GM18511 (cell line): Measurements from ENCODE around the gene MRPL40.

Experiments
- ATAC-seq: cut with Tn5 transposase; IDR thresholded peaks from one replicate; pipeline ENCODE4 v1.9.1; 2021; ENCODE audit warnings: mild to moderate bottlenecking, moderate library complexity; ENCODE audit not compliant: unreplicated experiment

MRPL40 gene

DNA sequence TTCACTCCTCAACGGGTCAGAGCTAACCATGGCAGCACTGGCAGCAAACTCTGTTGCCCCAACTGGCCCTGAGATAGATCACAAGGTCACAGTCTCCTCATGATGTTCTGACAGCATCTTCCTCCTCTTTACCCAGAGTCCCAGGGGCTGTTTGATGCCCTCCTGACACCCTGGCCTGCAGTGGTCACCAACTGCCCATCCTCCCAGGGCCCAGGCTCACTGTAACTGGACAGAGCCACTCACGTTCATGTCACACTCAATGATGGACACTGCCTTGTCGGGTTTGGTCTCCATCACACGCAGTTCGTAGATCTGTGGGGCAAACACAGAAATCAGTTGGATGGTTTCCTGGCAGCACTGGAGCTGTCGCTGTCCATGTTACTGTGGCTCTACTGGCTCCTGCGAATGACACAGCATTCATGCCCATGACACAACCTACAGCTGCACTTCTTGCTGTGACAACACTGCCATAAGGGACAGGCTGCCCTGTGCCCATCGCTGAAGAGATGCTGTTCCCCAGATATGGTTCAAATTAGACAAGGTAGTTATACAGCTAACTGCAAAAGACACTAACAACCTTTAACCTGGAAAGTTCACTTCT lies 25.6 kb downstream of the MRPL40 start:
- no peak for ATAC-seq

DNA sequence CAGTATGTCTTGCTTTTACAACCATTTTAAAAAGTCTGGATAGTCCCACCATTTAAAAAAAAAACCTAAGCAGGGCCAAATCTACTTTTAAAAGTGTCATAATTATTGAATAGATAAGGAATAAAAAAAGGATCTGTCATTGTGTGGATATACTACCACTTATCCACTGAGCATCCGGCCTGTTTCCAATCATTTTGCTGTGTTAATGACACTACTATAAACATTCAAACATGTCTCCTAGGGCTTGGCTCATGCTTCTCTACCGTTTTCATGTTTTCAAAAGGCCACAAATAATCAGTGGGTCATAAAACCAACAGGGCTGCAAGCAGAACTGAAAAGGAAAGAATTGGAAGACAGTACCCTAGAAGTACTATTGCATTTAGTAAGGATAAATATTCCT lies 27.7 kb downstream of the MRPL40 start:
- ATAC-seq: no peak

DNA sequence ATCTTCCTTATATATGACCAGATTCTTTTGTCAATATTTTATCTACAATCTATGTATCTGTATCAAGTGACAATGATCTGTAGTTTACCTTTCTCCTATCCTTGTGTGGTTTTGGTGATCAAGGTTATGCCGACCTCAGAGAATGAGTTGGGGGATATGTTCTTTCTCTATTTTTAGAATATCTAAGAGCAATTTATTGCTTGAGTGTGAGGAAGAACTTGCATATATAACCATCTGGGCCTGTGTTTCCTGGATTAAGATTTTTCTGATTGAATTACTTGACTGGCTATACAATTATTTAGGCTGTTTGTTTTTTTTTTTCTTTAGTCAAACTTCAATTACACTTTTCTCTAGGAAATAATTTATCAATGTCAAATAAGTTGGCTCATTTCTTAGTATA lies 29.2 kb downstream of the MRPL40 start:
- ATAC-seq: no peak

DNA sequence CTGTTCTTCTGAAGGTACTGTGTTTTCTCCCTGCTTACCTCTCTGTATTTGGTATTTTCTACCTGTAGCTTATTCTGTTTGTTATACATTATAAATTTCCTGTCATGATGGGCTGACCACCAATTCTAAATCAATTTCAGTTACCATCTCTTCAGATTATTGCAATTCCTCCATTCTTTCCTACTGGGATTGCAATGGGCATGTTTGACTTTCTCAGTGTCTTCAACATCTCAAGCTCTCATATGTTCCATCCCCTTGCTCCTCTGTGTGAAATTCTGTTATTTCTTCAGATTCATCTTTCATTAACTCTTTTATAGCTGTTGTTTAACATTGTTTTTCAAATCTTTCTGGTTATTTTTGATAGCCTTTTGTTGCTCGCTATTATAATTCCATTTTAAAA lies 30.7 kb downstream of the MRPL40 start:
- no peak for ATAC-seq

DNA sequence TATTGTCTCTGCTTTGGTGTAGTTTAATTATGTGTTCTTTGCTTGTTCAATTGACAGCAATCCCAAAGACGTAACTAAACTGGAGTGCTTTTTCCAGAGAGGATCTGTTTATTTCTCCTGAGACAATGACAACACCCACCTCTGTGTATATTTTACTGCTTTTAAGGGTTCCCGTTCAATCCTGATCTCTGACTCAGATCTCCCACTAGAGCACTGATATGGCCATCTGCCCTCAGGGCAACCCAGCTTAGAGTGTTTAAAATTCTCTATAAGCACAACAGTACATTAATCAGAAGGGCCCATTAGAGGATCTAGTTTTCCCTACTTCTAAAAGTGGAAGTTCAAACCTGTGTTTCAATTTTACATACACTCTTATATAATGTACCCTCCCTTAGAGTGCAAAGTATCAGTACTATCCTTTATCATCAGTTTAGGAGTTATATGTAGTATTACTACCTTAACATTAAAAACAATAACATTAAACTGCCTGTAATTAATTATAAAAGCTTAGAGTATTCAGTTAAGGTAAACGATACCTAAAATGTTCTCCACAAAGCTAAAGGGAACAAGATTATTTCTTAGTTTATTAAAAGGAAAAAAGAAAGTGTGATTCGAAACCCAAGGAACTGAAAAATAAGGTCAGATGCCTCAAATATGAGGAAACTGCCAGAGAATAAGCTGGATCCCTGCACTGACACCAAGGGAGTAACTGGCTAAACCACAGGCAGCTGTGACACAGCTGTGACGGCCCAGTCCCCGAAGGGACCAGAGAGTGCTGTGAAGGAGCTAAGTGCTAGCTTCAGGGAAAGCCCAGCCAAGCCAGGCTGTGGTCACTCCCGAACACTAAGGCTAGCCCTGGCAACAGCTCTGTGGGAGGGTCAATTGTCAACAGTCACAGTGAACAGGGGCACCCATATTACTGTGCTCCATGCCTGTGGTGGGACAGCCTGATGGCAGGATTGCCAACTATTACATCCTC lies 31.4 kb downstream of the MRPL40 start:
- no peak for ATAC-seq

DNA sequence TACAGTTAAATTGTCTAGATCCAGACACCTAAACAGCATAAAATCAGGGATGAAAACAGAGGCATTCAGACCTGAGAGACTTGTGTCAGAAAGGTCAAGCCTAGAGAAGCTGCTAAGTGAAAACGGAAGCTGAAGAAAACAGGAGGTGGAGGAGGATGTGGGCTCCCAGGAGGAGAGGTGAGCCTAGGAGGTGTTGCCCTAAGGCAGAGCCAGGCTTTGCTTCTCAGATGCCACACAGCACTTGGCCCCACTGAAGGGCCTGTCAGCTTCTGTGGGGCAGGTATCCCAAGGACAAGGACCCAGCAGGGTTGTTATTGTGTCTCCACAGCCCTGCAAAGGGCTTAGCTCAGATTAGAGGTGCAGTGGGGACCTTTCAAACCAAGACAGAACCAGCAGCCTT lies 32.2 kb downstream of the MRPL40 start:
- ATAC-seq: no peak

DNA sequence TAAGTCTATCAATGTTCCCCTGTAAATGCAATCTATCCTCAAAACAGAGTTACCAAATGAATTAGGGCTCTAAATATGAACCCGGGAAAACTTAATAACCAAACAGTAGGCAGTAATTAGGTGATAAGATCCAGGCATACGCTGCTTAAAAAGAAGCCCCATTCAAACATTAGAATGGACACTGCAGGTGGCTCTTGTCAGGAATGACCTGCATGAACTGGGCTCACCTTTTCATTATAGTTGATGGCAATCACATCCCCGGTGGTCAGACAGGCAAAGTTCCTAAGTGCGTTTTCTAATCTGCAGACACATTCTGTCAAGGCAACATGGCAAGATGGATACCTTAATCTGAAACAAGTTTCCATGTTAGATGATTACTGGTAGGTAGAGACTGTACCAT lies 32.6 kb downstream of the MRPL40 start:
- ATAC-seq: no peak

DNA sequence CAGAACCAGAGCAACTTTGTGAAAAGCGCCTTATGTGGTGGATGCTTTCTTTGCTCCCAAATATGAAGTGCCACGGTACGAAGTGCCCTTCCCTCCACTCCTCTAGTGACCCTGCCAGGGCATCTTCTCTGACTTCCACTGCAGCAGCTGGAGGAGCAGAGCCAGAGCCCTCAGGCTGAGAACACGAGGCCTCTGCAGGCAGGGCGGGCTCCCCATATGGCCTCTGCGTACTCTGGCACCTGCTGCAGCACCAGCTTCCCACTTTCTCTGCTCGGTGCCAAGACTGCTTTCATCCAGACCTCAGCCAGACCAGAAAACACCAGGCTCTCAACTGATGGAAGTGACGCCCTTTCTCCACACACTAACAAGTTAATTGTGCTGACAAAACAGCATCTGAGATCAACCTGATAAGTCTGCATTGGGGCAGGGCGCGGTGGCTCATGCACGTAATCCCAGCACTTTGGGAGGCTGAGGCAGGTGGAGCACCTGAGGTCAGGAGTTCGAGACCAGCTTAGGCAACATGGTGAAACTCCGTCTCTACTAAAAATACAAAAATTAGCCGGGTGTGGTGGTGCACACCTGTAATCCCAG lies 33.9 kb downstream of the MRPL40 start:
- ATAC-seq: no peak

DNA sequence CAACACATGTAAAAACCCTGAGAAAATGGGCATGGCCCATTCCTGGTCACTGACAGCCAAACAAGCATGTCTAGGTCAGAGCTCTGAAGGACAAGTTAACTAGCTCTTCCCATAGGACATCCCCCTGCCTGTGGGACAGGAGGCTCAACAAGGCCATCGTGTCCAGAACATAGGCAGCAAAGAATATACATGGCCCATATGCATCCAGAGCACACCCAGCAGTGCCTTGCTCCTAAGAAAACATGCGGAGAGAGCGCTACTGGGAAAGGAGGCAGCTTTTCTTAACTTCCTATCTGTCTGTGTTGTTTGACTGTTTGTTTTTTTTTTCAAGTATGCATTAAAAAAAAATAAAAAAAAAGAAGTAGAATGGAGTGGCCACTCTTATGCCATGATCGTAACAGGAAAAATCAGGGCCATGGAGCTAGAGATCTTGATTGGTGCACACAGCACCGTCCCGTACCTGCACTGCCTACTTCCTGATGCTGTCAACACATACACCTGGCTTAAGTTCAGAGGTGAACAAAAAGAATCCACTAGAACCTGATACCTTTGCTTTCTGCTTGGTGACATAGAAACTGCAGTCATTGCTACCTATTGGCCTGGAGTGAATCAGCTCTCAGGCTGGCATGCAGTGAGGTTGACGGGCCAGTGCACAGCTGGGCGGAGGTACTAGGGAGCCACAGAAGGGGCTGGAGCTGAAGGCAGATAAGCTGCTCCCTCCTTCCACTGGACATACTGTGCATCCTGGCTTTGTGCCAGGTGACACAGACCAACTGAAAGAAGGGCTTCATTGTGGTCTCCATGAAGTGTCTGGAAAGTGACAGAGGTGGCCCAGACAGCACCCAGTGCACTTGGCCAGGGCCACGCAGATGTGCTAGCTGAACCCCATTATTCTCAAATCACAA lies 34.8 kb downstream of the MRPL40 start:
- no peak for ATAC-seq

DNA sequence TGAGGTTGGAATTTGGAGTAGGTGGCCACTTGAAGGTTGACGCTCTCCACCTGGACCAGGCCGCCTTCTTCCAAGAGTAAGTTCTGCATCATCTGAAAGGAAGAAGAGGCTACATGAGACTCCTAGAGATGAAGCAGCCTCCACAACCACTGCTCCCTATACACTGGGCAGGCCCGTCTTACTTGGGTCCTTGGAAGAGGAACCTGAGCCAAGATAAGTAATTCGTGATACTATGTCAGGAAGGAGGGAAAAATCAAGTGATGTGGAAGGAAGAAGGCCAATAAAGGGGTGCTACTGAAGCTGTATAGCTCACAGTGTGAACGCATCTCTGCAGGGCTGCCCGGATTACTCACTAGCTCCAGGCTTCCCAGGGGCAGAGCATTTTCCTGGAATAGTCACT lies 35.6 kb downstream of the MRPL40 start:
- ATAC-seq: no peak

DNA sequence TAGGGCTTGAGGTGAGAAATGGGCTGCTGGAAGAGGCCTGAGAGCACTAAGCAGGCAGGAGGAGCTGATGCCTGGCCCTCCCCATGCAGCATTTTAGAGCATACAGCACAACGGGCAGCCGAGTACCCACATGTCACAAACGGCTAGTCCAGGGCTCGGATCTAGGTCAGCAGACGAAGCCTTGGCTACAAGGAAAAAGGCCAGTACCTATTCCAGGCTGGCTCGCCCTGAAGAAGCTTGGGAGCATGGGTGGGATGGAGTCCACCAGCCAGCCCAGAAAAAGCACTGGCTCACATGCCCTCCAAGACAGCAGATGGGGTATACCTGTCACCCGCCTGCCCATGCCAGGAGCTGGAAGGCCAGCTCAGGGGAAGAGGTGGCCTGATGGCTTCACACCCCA lies 37.1 kb downstream of the MRPL40 start:
- no peak for ATAC-seq

DNA sequence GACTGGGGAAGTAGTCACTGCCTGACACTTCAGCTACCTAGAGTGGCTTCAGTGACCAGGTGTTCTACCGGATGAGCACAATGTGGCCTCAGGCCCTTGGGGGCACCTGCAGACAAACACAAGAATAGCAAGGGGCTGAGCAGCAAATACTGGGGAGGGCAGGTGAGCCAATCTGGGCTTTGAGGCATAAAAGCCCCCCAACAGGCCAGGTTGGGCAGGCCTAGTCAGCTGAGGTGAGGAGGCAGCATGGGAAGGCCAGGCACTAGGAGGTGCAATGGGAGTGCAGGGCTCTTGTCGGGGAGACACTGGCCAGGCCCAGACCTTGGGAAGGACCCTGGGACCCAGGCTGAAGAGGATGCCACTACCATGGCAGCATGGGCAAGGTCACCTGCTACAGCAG lies 37.7 kb downstream of the MRPL40 start:
- ATAC-seq: no peak

DNA sequence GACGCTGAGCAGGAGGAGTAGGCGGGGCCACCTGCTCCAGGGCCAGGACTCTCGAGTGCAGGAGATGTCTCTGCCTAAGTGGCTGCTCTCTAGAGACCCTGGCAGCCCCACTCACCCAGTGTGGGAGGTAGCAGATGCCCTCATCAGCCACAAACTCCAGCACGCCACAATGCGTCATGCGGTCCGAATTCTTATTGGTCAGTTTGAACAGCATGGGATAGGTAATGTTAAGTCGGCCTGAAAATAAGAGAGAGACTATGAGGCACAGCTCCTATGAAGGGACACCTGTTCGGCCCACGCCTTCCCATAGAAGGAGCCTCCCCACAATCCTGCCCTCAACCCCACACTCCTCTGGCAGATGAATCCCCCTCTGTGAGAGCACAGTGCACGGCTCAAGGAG lies 39.2 kb downstream of the MRPL40 start:
- no peak for ATAC-seq

DNA sequence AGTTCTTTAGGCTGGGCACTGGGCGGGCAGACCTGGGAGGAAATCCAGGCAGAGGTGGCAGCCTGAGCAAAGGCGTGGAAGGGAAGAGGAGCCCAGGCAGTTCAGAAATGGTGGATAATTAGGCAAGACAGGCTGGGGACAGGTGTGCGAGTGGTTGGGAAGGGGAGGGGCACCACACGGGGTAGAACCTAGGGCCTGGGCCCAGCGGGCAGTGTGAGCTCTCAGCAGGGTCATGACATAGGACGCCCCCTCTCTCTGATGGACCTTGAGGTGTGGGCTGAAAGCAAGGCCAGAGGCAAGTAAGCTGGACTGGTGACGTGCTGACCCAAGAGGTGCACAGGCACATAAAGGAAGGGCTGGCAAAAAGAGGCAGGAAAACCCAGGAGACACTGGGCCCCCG lies 39.9 kb downstream of the MRPL40 start:
- no peak for ATAC-seq

DNA sequence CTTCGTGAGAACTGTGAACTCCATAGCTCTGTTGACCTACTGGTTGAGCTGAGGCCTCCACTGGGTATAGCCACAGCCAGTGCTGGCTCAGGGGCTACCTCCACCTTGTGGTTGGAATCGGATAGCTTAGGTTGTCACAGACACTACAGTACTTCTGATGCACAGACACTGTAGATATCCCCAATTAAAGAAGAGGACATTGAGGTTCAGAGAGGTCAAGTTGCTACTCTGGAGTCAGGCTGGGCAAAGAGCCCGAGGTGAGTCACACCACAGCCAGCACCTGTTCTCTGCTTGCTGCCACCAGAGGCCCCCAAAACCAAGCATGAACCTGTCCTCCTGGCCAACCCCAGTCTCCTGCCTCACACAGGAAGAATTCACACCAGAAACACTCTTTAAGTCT lies 41.2 kb downstream of the MRPL40 start:
- ATAC-seq: no peak

DNA sequence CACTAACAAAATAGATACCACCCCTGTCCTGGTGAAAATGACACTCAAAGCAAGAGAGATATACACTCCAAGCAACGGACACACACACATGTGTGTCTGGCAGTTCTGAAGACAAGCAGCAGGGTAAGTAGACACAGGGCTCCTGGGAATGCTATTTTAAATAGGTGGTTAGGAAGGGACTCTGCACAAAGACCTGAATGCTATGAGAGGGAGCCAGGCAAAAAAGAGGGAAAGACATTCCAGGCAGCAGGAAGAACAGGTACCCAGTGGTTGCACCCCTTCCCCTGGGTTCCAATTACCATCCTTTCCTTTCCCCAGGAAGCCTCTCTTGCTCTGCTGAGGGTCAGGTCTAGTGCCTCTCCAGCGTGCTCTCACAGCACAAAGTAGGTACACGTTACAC lies 43.7 kb downstream of the MRPL40 start:
- no peak for ATAC-seq

DNA sequence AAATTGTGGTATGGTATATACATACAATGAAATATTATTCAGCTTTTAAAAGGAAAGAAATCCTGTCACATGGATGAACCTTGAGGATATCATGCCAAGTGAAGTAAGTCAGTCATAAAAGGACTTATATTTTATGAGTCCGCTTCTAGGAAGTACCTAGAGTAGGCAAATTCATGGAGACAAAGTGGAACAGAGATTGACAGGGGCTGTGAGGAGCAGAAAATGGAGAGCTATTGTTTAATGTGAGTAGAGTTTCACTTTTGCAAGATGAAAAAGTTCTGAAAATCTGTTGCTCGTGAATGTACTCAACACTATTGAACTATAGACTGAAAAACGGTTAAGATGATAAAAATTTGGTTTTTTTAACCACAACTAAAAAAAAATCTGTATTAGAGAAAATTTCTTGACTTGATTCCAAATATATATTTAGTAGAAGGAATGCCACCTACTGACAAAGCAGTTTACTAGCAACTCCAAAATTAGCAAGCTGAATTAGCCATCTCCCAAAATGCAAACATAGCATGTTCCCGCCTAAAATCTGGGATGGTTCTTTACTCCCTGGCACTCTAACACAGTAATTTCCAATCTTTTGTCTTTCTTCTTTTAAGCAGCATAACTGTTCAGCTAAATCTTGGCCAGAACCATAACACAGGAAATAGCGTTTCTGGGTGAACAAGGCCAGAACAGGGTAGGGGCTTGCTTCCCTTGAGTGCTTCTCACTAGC lies 45.1 kb downstream of the MRPL40 start:
- ATAC-seq: no peak

DNA sequence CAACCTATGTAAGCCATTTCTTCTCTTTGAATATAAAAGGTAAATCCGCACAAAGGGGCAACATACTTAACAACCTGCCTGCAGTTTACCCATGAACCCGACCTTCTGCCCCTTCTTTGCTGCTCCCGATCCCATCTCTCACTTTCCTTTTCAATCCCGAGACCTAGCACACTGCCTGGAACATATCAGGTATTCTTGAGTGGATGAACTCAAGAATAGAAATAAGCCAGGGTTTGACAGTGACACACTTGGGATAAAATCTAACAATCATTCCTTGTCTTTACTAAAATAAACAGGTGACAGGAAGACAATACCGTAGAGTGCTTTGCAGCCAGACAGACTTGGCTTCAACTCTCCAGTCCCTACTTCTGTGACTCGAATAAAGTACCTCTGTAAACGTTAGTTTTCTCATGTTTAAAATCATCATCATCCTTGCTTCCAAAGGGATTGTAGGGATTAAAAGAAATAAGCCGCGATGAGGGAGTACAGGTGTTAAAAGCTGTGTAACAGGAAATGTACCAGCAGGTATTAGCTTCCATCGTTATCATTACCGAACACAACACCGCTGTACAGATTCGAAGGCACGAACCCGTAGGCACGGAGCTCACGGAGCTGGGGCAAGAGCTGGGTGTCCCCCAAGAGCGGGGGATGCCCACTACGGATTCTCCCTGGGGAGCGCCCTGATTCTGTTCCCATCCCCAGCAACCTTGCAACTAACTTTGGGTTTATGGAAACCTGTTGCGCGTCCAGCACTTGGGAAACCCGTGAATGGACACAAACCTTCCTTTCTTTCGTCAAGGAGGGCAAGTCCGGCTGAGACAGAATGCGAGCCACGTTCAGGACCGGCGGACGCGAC lies 45.9 kb downstream of the MRPL40 start:
- ATAC-seq: no peak

DNA sequence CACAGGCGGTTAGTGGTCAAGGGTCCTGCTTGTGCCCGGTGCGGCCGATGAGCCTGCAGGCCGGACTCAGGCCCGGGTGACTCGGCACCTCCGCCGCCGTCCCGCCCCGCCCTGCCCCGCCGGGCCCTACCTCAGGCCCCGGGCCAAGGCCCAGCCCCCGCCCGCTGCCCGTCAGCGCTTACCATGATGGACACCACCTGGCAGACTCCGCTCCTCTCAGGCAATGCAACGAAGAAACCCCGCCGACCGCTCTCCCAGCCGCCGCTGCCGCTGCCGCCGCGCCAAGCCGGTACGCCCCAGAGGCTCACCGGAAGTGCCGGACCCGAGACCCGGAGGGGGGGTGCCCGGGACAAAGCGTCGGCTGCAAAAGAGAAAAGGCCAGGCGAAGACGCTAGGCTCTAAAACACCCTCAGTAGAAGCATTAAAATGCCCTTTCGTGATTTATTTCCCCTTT lies 46.6 kb downstream of the MRPL40 start, which contains the start of gene UFD1:
UFD1 (minus strand) TSS at position 293 of the 454 bp plus-strand sequence; CDS start at position 185, 108 bp downstream.
- peak; percentile 56 for ATAC-seq
